ENCODE data around the gene MYH15.

MYH15 gene

GRCh38 chr3:108510496-108510895, at the start of gene MYH15:
TSS of gene MYH15 (minus strand) at chr3:108510596. CDS start at chr3:108510530, 66 bp downstream.
- DNase-seq (ENCODE audit: low spot score): no peak

- DNase-seq (ENCODE audit: low spot score): no peak
Measured at GRCh38 chr3:108555966-108556581, 45.7 kb upstream of the MYH15 start.

- DNase-seq (ENCODE audit: low spot score): no peak
Measured at GRCh38 chr3:108554913-108555571, 44.6 kb upstream of the MYH15 start.

GRCh38 chr3:108554229-108554628, 43.8 kb upstream of the MYH15 start:
- DNase-seq (ENCODE audit: low spot score): no peak

- peak; percentile 67 for DNase-seq (ENCODE audit: low spot score)
Measured at GRCh38 chr3:108552267-108553159, 42.1 kb upstream of the MYH15 start.

GRCh38 chr3:108548886-108549285, 38.5 kb upstream of the MYH15 start:
- DNase-seq (ENCODE audit: low spot score): peak; percentile 52

GRCh38 chr3:108548304-108548703, 37.9 kb upstream of the MYH15 start:
- DNase-seq (ENCODE audit: low spot score): peak; percentile 46

GRCh38 chr3:108546692-108547091, 36.3 kb upstream of the MYH15 start:
- no peak for DNase-seq (ENCODE audit: low spot score)

- DNase-seq (ENCODE audit: low spot score): no peak
Measured at GRCh38 chr3:108546247-108546646, 35.9 kb upstream of the MYH15 start.

- DNase-seq (ENCODE audit: low spot score): no peak
Measured at GRCh38 chr3:108538083-108538482, 27.7 kb upstream of the MYH15 start.

GRCh38 chr3:108528459-108529252, 18.3 kb upstream of the MYH15 start:
- DNase-seq (ENCODE audit: low spot score): no peak

- DNase-seq (ENCODE audit: low spot score): no peak
Measured at GRCh38 chr3:108527817-108528216, 17.4 kb upstream of the MYH15 start.

GRCh38 chr3:108527109-108527508, 16.7 kb upstream of the MYH15 start:
- no peak for DNase-seq (ENCODE audit: low spot score)

GRCh38 chr3:108525971-108526370, 15.6 kb upstream of the MYH15 start:
- no peak for DNase-seq (ENCODE audit: low spot score)

GRCh38 chr3:108525256-108525655, 14.9 kb upstream of the MYH15 start:
- no peak for DNase-seq (ENCODE audit: low spot score)

GRCh38 chr3:108524537-108524936, 14.1 kb upstream of the MYH15 start:
- no peak for DNase-seq (ENCODE audit: low spot score)

- DNase-seq (ENCODE audit: low spot score): no peak
Measured at GRCh38 chr3:108518895-108519294, 8.5 kb upstream of the MYH15 start.

- DNase-seq (ENCODE audit: low spot score): no peak
Measured at GRCh38 chr3:108516881-108517280, 6.5 kb upstream of the MYH15 start.

- DNase-seq (ENCODE audit: low spot score): no peak
Measured at GRCh38 chr3:108513961-108514360, 3.6 kb upstream of the MYH15 start.

- DNase-seq (ENCODE audit: low spot score): no peak
Measured at GRCh38 chr3:108512671-108513070, 2.3 kb upstream of the MYH15 start.

- no peak for DNase-seq (ENCODE audit: low spot score)
Measured at GRCh38 chr3:108511490-108511889, 1.1 kb upstream of the MYH15 start.

- DNase-seq (ENCODE audit: low spot score): no peak
Measured at GRCh38 chr3:108511055-108511454, 659 bp upstream of the MYH15 start.

Measured in kidney capillary endothelial cell (primary cell).